Measurements from ENCODE around the gene ARL14.

Gene ARL14

GRCh38 chr3:160676547-160677303 is at the start of gene ARL14:
TSS of gene ARL14 (plus strand) at chr3:160677160. CDS start at chr3:160677347, 187 bp downstream.
- DNase-seq: no peak

GRCh38 chr3:160629491-160629890 is 47.5 kb upstream of the ARL14 start:
- no peak for DNase-seq

GRCh38 chr3:160633361-160634083 is 43.4 kb upstream of the ARL14 start:
- no peak for DNase-seq

- DNase-seq: no peak
These were observed 41.7 kb upstream of the ARL14 start for GRCh38 chr3:160635213-160635612.

GRCh38 chr3:160637086-160637485 is 39.9 kb upstream of the ARL14 start:
- no peak for DNase-seq

- DNase-seq: no peak
These were observed 38.8 kb upstream of the ARL14 start for GRCh38 chr3:160638184-160638583.

GRCh38 chr3:160641665-160642309 is 35.2 kb upstream of the ARL14 start:
- no peak for DNase-seq

- no peak for DNase-seq
These were observed 33.0 kb upstream of the ARL14 start for GRCh38 chr3:160643994-160644393.

- DNase-seq: no peak
These were observed 32.5 kb upstream of the ARL14 start for GRCh38 chr3:160644491-160644890.

GRCh38 chr3:160648701-160649100 is 28.3 kb upstream of the ARL14 start:
- DNase-seq: no peak

GRCh38 chr3:160649596-160649995 is 27.4 kb upstream of the ARL14 start:
- DNase-seq: no peak

- no peak for DNase-seq
These were observed 23.4 kb upstream of the ARL14 start for GRCh38 chr3:160653512-160653911.

- DNase-seq: no peak
These were observed 16.1 kb upstream of the ARL14 start for GRCh38 chr3:160660902-160661301.

- no peak for DNase-seq
These were observed 15.3 kb upstream of the ARL14 start for GRCh38 chr3:160661660-160662059.

- DNase-seq: no peak
These were observed 11.7 kb upstream of the ARL14 start for GRCh38 chr3:160665231-160665630.

GRCh38 chr3:160665784-160666526 is 11.0 kb upstream of the ARL14 start:
- no peak for DNase-seq

- no peak for DNase-seq
These were observed 9.5 kb upstream of the ARL14 start for GRCh38 chr3:160667452-160667851.

- DNase-seq: no peak
These were observed 8.5 kb upstream of the ARL14 start for GRCh38 chr3:160668454-160668853.

GRCh38 chr3:160671231-160671630 is 5.7 kb upstream of the ARL14 start:
- DNase-seq: no peak

GRCh38 chr3:160671995-160672394 is 5.0 kb upstream of the ARL14 start:
- no peak for DNase-seq

- DNase-seq: no peak
These were observed 3.8 kb upstream of the ARL14 start for GRCh38 chr3:160673188-160673587.

GRCh38 chr3:160675566-160676124 is 1.3 kb upstream of the ARL14 start:
- DNase-seq: no peak

- DNase-seq: no peak
These were observed 510 bp downstream of the ARL14 start for GRCh38 chr3:160677459-160677881.
